ENCODE results near the gene NUDT3. TPM values are rescaled to one million over a fixed set of nuclear protein-coding genes. Genes with fewer than 3 reads are reported as not detected.
"Not testable (repeated sequence)": the region's sequence is repeated elsewhere in the genome, so short reads cannot be mapped to it uniquely, and the experiment has no call there.

NUDT3 gene
- polyA plus RNA-seq, 2 of the 4 experiments (the other 2 are of a cell fraction), result 5.2 to 13.4 TPM

- peaks cover 78% of the 10 kb centered on the region for H3K4me1 ChIP-seq
- H3K4me2 ChIP-seq, result peak overlapping the region; percentile 91
- ATAC-seq; H3K9me3 ChIP-seq; FAIRE-seq; DNase-seq (ENCODE audit: low read depth in 1 of 2, low spot score in 1 of 2); H3K4me3 ChIP-seq: not testable (repeated sequence)
- peak overlapping the region; percentile 93 to 97 for H3K27ac ChIP-seq
- 60% methylated on average over 6 of the region's 13 CpGs for WGBS (ENCODE audit: missing lambda C conversion rate)
- ChIA-PET CTCF (interaction anchor here (0.6 to 3.9 kb wide), 5 partner anchors 11 to 364 kb away, joined by 3 to 19 read pairs (median 7); no protein-coding TSS in a partner anchor), POLR2A (interaction anchor here (0.6 to 1.1 kb wide), 3 partner anchors 11 to 170 kb away, joined by 3 to 4 read pairs (median 4); no protein-coding TSS in a partner anchor)
These were observed 147.3 kb downstream of the NUDT3 start for GRCh38 chr6:34245032-34245760.

- ChIA-PET CTCF (interaction anchor here (0.6 to 3.9 kb wide), 8 partner anchors 10 to 365 kb away, joined by 3 to 19 read pairs (median 4); partner anchors contain the start of gene RPS10), POLR2A (interaction anchor here (0.5 to 1.3 kb wide), 6 partner anchors 10 to 171 kb away, joined by 3 to 6 read pairs (median 4); no protein-coding TSS in a partner anchor)
- Histone ChIP-seq H3K4me2 (peak overlapping the region; percentile 91), H3K9me3 (no peaks in the 10 kb centered on the region), H3K4me1 (peaks cover 88% of the 10 kb centered on the region), H3K27ac (peak overlapping the region; percentile 93 to 97), H3K4me3 (peak overlapping the region; percentile 22; the same call in 2 of the 3 replicates)
- FAIRE-seq (no peak), DNase-seq (ENCODE audit: low read depth in 1 of 2, low spot score in 1 of 2) (peak; percentile 80 to 91), ATAC-seq (peak; percentile 55 to 67)
- WGBS (ENCODE audit: missing lambda C conversion rate), result 3% methylated on average over 12 of the region's 19 CpGs
- TF ChIP-seq CBX8 (IDR thresholded peaks at IDR 0.05), result no peak
- TF ChIP-seq EHF (CRISPR knock-in tag; IDR thresholded peaks at IDR 0.05), result no peak
- TF ChIP-seq HOXB5 (CRISPR knock-in tag; IDR thresholded peaks at IDR 0.05), result no peak
- no peak for TF ChIP-seq RFX5 (IDR thresholded peaks at IDR 0.05)
- peak; percentile 62; the same call in 1 of the 2 replicates for TF ChIP-seq MAX (IDR thresholded peaks at IDR 0.05)
- no peak for TF ChIP-seq CEBPB (IDR thresholded peaks at IDR 0.05)
- TF ChIP-seq POLR2A (IDR thresholded peaks at IDR 0.05; ENCODE audit: low read length), result no peak
- peak; percentile 69 for TF ChIP-seq NFE2L2 (conservative IDR thresholded peaks at IDR 0.05; ENCODE audit: low read length)
- no peak for TF ChIP-seq HOXA7 (CRISPR knock-in tag; IDR thresholded peaks at IDR 0.05)
- no peak for TF ChIP-seq MAZ (IDR thresholded peaks at IDR 0.05; ENCODE audit: borderline replicate concordance, low read depth, low read length)
- no peak for TF ChIP-seq RAD21 (conservative IDR thresholded peaks at IDR 0.05 in 1 of 2, IDR thresholded peaks at IDR 0.05 in 1 of 2)
- TF ChIP-seq BHLHE40 (IDR thresholded peaks at IDR 0.05; ENCODE audit: low read depth, low read length), result no peak
- TF ChIP-seq RARB (CRISPR knock-in tag; IDR thresholded peaks at IDR 0.05), result peak; percentile 34; the same call in 1 of the 2 replicates
- TF ChIP-seq FOSB (CRISPR knock-in tag; IDR thresholded peaks at IDR 0.05), result no peak
- TF ChIP-seq HEYL (CRISPR knock-in tag; IDR thresholded peaks at IDR 0.05), result no peak
- TF ChIP-seq GATA3 (IDR thresholded peaks at IDR 0.05; ENCODE audit: borderline replicate concordance), result 0 out of 2 replicates have a peak, but pooled peaks have one; percentile 29
- no peak for TF ChIP-seq ELK1 (IDR thresholded peaks at IDR 0.05; ENCODE audit: low read depth, low read length)
- peak; percentile 59; the same call in 1 of the 2 replicates for TF ChIP-seq FOXS1 (CRISPR knock-in tag; IDR thresholded peaks at IDR 0.05)
- no peak for TF ChIP-seq ZC3H11A (IDR thresholded peaks at IDR 0.05)
- TF ChIP-seq REST (IDR thresholded peaks at IDR 0.05), result no peak
- no peak for TF ChIP-seq ZNF302 (CRISPR knock-in tag; IDR thresholded peaks at IDR 0.05)
- TF ChIP-seq SMC3 (IDR thresholded peaks at IDR 0.05), result no peak
- TF ChIP-seq NPAS2 (CRISPR knock-in tag; IDR thresholded peaks at IDR 0.05; ENCODE audit: borderline replicate concordance), result no peak
- TF ChIP-seq CTCF (IDR thresholded peaks at IDR 0.05), result peak; percentile 19; the same call in 2 of the 3 replicates
- TF ChIP-seq NR3C1 (IDR thresholded peaks at IDR 0.05), result no peak
- TF ChIP-seq EP300 (IDR thresholded peaks at IDR 0.05), result peak; percentile 12 to 49; a peak in 2 of 5 replicates
- no peak for TF ChIP-seq CBX2 (IDR thresholded peaks at IDR 0.05; ENCODE audit: borderline replicate concordance, low read depth)
- TF ChIP-seq CHD2 (IDR thresholded peaks at IDR 0.05; ENCODE audit: low read length, partially characterized antibody), result no peak
- TF ChIP-seq KDM1A (IDR thresholded peaks at IDR 0.05; ENCODE audit: low read depth), result no peak
These were observed 148.3 kb downstream of the NUDT3 start for GRCh38 chr6:34243901-34244884.

All from A549 (cell line).